ENCODE results near the gene CHST12. TPM values are rescaled to one million over a fixed set of nuclear protein-coding genes. Genes with fewer than 3 reads are reported as not detected.

The CHST12 gene
- total and polyA plus RNA-seq, 2 of the 4 experiments (the other 2 are of a cell fraction), result 3.8 to 27.0 TPM

DNA sequence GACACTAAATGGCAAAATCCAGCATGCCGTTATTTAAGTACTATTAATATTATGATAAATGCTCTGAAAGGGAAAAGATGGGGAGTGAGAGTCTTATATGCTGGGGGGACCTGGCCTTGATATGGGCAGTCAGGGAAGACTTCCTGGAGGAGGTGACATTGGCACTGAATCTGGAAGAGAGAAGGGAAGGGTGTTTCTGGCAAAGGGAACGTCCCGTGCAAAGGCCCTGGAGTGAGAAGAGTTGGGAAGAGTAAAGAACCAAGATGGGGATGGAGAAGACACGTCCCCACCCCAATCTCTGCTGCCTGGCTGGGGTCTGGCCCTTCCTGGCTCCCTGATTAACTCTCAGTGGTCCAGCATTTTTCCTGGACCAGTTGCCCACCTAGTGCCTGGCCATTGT is 77.8 kb downstream of the CHST12 start:
- H2AFZ ChIP-seq (replicated peaks; ENCODE audit: low read length, poor library complexity), result peak overlapping the region; percentile 21
- ATAC-seq (ENCODE audit: low read depth) (no peak), DNase-seq (no peak)
- H3K18ac ChIP-seq (ENCODE audit: low read depth, low read length), result no peak overlapping the region
- H2BK15ac ChIP-seq (ENCODE audit: low read depth, low read length), result no peak overlapping the region
- no peak overlapping the region for H3K14ac ChIP-seq (replicated peaks; ENCODE audit: low read depth, low read length)
- H2AK9ac ChIP-seq (replicated peaks; ENCODE audit: low read depth, low read length, poor library complexity), result no peak overlapping the region
- H4K91ac ChIP-seq (ENCODE audit: insufficient read depth, low read depth, low read length), result no peak overlapping the region
- H3K9ac ChIP-seq (ENCODE audit: low read depth, low read length), result no peak overlapping the region
- ChIA-PET CTCF (no interaction called here), POLR2A (ENCODE audit: unreplicated experiment) (no interaction called here)
- no peak overlapping the region for H3K56ac ChIP-seq (ENCODE audit: extremely low read depth, insufficient read depth, low read length)
- H3K27me3 ChIP-seq (ENCODE audit: control insufficient read depth, insufficient read depth, low read length), result peaks cover 13% of the 10 kb centered on the region; the same call in 1 of the 2 replicates
- dilution Hi-C loops (cut with HindIII; ENCODE audit: low sequenced_read_pairs, unreplicated experiment) (no loop called here), intact Hi-C loops (cut with micrococcal nuclease) (no loop called here), in situ Hi-C loops (cut with MboI; ENCODE audit: low sequenced_read_pairs) (no loop called here)
- H4K8ac ChIP-seq (ENCODE audit: low read depth in 2 of 2, low read length in 2 of 2), result no peak overlapping the region
- H3K4me1 ChIP-seq (ENCODE audit: control insufficient read depth, insufficient read depth, low read length), result no peaks in the 10 kb centered on the region
- no peak overlapping the region for H3K23ac ChIP-seq (ENCODE audit: low read depth, low read length)
- no peak overlapping the region for H3K4me3 ChIP-seq (ENCODE audit: insufficient read depth, low read depth, low read length)
- WGBS, 2 experiments (ENCODE audit: extremely low coverage in 2 of 2, insufficient read length in 1 of 2), result no CpG with 5 or more reads among the region's 4 CpGs
- H3K4ac ChIP-seq (ENCODE audit: low read depth, low read length), result no peak overlapping the region
- peaks cover 5% of the 10 kb centered on the region; the same call in 1 of the 2 replicates for H3K9me3 ChIP-seq (ENCODE audit: control insufficient read depth, insufficient read depth, low read length)
- no peak overlapping the region for H2BK5ac ChIP-seq (ENCODE audit: low read depth, low read length, poor library complexity, severe bottlenecking)
- H3K36me3 ChIP-seq (ENCODE audit: control insufficient read depth, insufficient read depth, low read length), result no peaks in the 10 kb centered on the region
- H4K5ac ChIP-seq (ENCODE audit: low read depth, low read length), result no peak overlapping the region
- H2BK120ac ChIP-seq (ENCODE audit: low read depth, low read length), result no peak overlapping the region
- no peaks in the 10 kb centered on the region for H3K79me1 ChIP-seq (ENCODE audit: low read depth in 1 of 2, low read length in 2 of 2)
- no peak overlapping the region for H3K27ac ChIP-seq (ENCODE audit: insufficient read depth, low read length)
- no peak overlapping the region for H3K4me2 ChIP-seq (ENCODE audit: low read depth, low read length)
- no peaks in the 10 kb centered on the region for H3K9me1 ChIP-seq (ENCODE audit: insufficient read depth, low read length)
- BruUV-seq (replicated peaks), result no TSS peak
- H4K20me1 ChIP-seq (ENCODE audit: insufficient read depth, low read length), result no peaks in the 10 kb centered on the region
- H2AK5ac ChIP-seq (ENCODE audit: low read depth, low read length), result no peak overlapping the region
- H2BK20ac ChIP-seq (ENCODE audit: low read depth, low read length), result no peak overlapping the region
- TF ChIP-seq MXI1 (IDR thresholded peaks at IDR 0.05; ENCODE audit: borderline replicate concordance, low read depth, low read length) (no peak), FOS (IDR thresholded peaks at IDR 0.05; ENCODE audit: low read depth, low read length) (no peak)
- TF ChIP-seq, protein P1, sequence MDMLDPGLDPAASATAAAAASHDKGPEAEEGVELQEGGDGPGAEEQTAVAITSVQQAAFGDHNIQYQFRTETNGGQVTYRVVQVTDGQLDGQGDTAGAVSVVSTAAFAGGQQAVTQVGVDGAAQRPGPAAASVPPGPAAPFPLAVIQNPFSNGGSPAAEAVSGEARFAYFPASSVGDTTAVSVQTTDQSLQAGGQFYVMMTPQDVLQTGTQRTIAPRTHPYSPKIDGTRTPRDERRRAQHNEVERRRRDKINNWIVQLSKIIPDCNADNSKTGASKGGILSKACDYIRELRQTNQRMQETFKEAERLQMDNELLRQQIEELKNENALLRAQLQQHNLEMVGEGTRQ (IDR thresholded peaks at IDR 0.05; ENCODE audit: low read depth, low read length), result no peak

Data from IMR-90 (cell line).